Adrenal gland (tissue), 5 donors: ENCODE measurements around the gene PEX10.

Source experiments
- CTCF ChIP-seq, 6 experiments: fragments of 450-650 bp in 4 of 6; fragments of 200-600 bp in 2 of 6; sonication (generic) in 1 of 6; IDR thresholded peaks; 1 replicate in 5 of 6; 2 replicates in 1 of 6; pipeline versions ENCODE4 v1.5.1 to v1.8.0; 2016 to 2021; ENCODE audit warnings: antibody characterized with exemption in 6 of 6, mild to moderate bottlenecking in 2 of 6, moderate library complexity in 1 of 6
- POLR2A ChIP-seq, 2 donors: fragments of 450-650 bp; IDR thresholded peaks; one replicate each; pipeline ENCODE4 v1.6.1; 2017; ENCODE audit warnings: antibody characterized with exemption in 2 of 2, mild to moderate bottlenecking in 2 of 2, moderate library complexity in 1 of 2
- donor health status: DM: no; HTN: no; CAD: no.

- peak in 4 of 6 experiments; percentile 12 to 43 (median 28) for TF ChIP-seq CTCF (IDR thresholded peaks at IDR 0.05)
- TF ChIP-seq POLR2A (IDR thresholded peaks at IDR 0.05) = no peak
Measured at GRCh38 chr1:2382621-2383361, 29.6 kb downstream of the PEX10 start.
